ENCODE measurements around the gene KLK6.

DNA sequence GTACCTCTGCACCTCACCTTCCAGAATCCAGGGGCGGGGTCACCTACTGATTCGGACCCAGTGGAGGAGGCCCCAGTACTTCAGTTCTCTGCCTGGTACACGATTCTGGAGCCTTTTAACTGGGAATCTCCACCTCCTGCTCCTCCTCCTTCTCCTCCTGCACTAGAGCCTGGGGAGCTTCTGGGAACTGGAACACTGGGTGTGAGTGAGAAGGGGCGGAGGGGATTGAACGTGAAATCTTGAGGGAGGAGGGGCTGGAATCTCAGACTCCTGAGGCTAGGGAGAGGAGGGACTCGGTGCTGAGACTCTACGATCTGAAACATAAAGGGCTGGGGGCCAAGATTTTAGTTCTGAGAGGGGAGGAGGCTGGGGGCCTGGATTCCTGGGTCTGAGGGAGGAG is 32.1 kb upstream of the KLK6 start, which contains the start of gene KLK8:
- TF ChIP-seq POLR2AphosphoS2 (conservative IDR thresholded peaks at IDR 0.05; ENCODE audit: low read length) (no peak), EP300 (IDR thresholded peaks at IDR 0.05) (no peak), SMC3 (IDR thresholded peaks at IDR 0.05) (no peak)
- TF ChIP-seq, protein P1, sequence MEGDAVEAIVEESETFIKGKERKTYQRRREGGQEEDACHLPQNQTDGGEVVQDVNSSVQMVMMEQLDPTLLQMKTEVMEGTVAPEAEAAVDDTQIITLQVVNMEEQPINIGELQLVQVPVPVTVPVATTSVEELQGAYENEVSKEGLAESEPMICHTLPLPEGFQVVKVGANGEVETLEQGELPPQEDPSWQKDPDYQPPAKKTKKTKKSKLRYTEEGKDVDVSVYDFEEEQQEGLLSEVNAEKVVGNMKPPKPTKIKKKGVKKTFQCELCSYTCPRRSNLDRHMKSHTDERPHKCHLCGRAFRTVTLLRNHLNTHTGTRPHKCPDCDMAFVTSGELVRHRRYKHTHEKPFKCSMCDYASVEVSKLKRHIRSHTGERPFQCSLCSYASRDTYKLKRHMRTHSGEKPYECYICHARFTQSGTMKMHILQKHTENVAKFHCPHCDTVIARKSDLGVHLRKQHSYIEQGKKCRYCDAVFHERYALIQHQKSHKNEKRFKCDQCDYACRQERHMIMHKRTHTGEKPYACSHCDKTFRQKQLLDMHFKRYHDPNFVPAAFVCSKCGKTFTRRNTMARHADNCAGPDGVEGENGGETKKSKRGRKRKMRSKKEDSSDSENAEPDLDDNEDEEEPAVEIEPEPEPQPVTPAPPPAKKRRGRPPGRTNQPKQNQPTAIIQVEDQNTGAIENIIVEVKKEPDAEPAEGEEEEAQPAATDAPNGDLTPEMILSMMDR (IDR thresholded peaks at IDR 0.05): no peak
